OCI-LY1 (cell line): ENCODE data around the gene TEAD1.

Source experiments
- H2AFZ ChIP-seq: fragments of 200-600 bp; sonication (generic), shearing (Covaris generic); 2 replicates; pipeline ENCODE4 v1.6.0; 2014; ENCODE audit warnings: antibody characterized with exemption, mild to moderate bottlenecking, low read length
- H3F3A ChIP-seq: fragments of 200-600 bp; sonication (generic), shearing (Covaris generic); 2 replicates; pipeline ENCODE4 v1.6.0; 2014; ENCODE audit warnings: mild to moderate bottlenecking, antibody characterized with exemption, low read length, moderate library complexity; ENCODE audit not compliant: insufficient read depth
- H3K27ac ChIP-seq: fragments of 200-600 bp; sonication (generic); 2 replicates; pipeline ENCODE4 v1.5.1; 2014; ENCODE audit warnings: low read length, mixed run types, mild to moderate bottlenecking, low read depth; ENCODE audit not compliant: poor library complexity, severe bottlenecking
- H3K27me3 ChIP-seq: fragments of 200-600 bp; sonication (generic); 2 replicates; pipeline ENCODE4 v1.6.0; 2014; ENCODE audit warnings: antibody characterized with exemption, mild to moderate bottlenecking, low read length, moderate library complexity; ENCODE audit not compliant: insufficient read depth
- H3K36me3 ChIP-seq: fragments of 200-600 bp; sonication (generic); 2 replicates; pipeline ENCODE4 v1.6.1; 2014; ENCODE audit warnings: mild to moderate bottlenecking, antibody characterized with exemption, low read length, moderate library complexity, mixed read lengths; ENCODE audit not compliant: insufficient read depth
- H3K4me1 ChIP-seq: fragments of 200-600 bp; sonication (generic); 2 replicates; pipeline ENCODE4 v1.5.1; 2014; ENCODE audit warnings: mild to moderate bottlenecking, low read length, moderate library complexity; ENCODE audit not compliant: insufficient read depth, severe bottlenecking
- H3K4me2 ChIP-seq: fragments of 200-600 bp; sonication (generic), shearing (Covaris generic); 2 replicates; pipeline ENCODE4 v1.6.1; 2014; ENCODE audit warnings: low read length
- H3K4me3 ChIP-seq: fragments of 200-600 bp; sonication (generic); 2 replicates; pipeline ENCODE4 v1.5.1; 2014; ENCODE audit warnings: low read length, low read depth, mild to moderate bottlenecking, mixed read lengths; ENCODE audit not compliant: poor library complexity, severe bottlenecking
- H3K79me2 ChIP-seq: fragments of 200-600 bp; shearing (Covaris generic); 2 replicates; pipeline ENCODE4 v1.6.1; 2016; ENCODE audit warnings: mixed run types, low read length, mixed read lengths; ENCODE audit not compliant: insufficient read depth
- H3K9ac ChIP-seq: fragments of 200-600 bp; sonication (generic), shearing (Covaris generic); 2 replicates; pipeline ENCODE4 v1.6.1; 2014; ENCODE audit warnings: mild to moderate bottlenecking, low read length, mixed read lengths
- H3K9me2 ChIP-seq: fragments of 200-600 bp; sonication (generic), shearing (Covaris generic); 2 replicates; pipeline ENCODE4 v1.6.1; 2014; ENCODE audit warnings: low read depth, mild to moderate bottlenecking, low read length, mixed read lengths
- H3K9me3 ChIP-seq: fragments of 200-600 bp; shearing (Covaris generic); 2 replicates; pipeline ENCODE4 v1.6.1; 2014; ENCODE audit warnings: low read length, mixed read lengths
- H4K20me1 ChIP-seq: fragments of 200-600 bp; sonication (generic), shearing (Covaris generic); 2 replicates; pipeline ENCODE4 v1.6.0; 2016; ENCODE audit warnings: mild to moderate bottlenecking, low read length; ENCODE audit not compliant: insufficient read depth
- EZH2 ChIP-seq: fragments of 200-600 bp; sonication (generic), shearing (Covaris generic); IDR thresholded peaks from 2 replicates; pipeline ENCODE4 v1.8.0; 2017; ENCODE audit warnings: borderline replicate concordance, mixed run types, mild to moderate bottlenecking, antibody characterized with exemption, low read length, moderate library complexity, mixed read lengths
- TF ChIP-seq, protein P1 (sequence below): fragments of 200-600 bp; sonication (generic), shearing (Covaris generic); IDR thresholded peaks from 2 replicates; pipeline ENCODE4 v1.5.1; 2017; ENCODE audit warnings: mild to moderate bottlenecking, antibody characterized with exemption, low read length, moderate library complexity, mixed read lengths

The TEAD1 gene

DNA sequence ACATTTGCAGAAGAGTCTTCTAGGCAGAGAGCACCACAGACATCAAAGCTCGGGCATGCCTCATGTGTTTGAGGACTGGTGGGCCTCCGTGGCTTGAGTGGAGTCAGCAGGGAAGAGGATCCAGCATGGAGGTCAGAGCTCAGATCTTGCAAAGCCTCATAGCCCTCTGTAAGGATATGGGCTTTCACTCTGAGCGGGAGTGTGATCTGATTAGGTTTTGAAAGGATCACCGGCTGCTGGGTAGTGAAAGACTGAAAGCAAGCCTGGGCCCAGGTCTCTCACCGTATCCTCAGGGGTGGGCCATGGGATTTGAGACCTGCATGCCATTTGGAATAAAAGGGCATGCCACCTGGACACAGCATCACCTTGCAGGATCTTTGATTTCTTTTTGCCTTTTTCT is 112.7 kb downstream of the TEAD1 start:
- Histone ChIP-seq H3K4me1 (no peaks in the 10 kb centered on the region), H3K9ac (no peak overlapping the region), H3K27me3 (no peaks in the 10 kb centered on the region), H2AFZ (no peak overlapping the region), H3K27ac (no peak overlapping the region), H3K9me3 (no peaks in the 10 kb centered on the region), H3K36me3 (no peaks in the 10 kb centered on the region), H3K4me2 (no peak overlapping the region), H3K9me2 (no peaks in the 10 kb centered on the region), H3K79me2 (no peaks in the 10 kb centered on the region), H4K20me1 (no peaks in the 10 kb centered on the region), H3F3A (no peaks in the 10 kb centered on the region), H3K4me3 (no peak overlapping the region)
- no peak for TF ChIP-seq EZH2
- TF ChIP-seq, protein P1, sequence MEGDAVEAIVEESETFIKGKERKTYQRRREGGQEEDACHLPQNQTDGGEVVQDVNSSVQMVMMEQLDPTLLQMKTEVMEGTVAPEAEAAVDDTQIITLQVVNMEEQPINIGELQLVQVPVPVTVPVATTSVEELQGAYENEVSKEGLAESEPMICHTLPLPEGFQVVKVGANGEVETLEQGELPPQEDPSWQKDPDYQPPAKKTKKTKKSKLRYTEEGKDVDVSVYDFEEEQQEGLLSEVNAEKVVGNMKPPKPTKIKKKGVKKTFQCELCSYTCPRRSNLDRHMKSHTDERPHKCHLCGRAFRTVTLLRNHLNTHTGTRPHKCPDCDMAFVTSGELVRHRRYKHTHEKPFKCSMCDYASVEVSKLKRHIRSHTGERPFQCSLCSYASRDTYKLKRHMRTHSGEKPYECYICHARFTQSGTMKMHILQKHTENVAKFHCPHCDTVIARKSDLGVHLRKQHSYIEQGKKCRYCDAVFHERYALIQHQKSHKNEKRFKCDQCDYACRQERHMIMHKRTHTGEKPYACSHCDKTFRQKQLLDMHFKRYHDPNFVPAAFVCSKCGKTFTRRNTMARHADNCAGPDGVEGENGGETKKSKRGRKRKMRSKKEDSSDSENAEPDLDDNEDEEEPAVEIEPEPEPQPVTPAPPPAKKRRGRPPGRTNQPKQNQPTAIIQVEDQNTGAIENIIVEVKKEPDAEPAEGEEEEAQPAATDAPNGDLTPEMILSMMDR = no peak

DNA sequence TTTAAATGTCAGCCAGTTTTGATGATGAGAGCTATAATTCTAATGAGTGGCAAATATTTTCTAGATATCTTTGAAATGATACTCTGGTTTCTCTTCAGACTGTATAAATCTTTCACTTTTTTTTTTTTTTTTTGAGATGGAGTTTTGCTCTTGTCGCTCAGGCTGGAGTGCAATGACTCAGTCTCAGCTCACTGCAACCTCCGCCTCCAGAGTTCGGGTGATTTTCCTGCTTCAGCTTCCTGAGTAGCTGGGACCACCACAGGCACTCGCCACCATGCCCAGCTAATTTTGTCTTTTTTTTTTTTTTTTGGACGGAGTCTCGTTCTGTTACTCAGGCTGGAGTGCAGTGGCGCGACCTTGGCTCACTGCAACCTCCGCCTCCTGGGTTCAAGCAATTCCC is 113.6 kb downstream of the TEAD1 start:
- no peak overlapping the region for H3K9ac ChIP-seq
- no peak overlapping the region for H3K4me3 ChIP-seq
- H3K27ac ChIP-seq = no peak overlapping the region

DNA sequence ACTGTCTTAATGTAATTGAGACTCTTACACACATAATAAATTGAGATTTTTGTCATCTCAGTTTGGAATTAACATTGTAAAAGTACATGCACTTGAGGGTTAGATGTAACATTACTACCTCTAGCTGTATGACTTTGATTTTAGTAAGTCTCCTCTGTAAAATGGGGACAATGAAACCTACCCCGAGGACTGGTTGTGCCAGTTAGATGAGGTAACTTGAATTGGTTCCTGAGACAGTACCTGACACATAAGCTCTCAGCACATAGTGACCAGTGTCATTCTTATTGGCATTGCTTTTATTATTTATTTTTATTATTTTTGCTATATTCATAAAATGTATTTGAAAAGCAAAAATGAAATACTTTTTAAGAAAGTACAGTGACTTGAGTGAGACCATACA is 114.8 kb downstream of the TEAD1 start:
- H2AFZ ChIP-seq = no peak overlapping the region
- H3K79me2 ChIP-seq = no peaks in the 10 kb centered on the region
- H3F3A ChIP-seq = no peaks in the 10 kb centered on the region
- H3K36me3 ChIP-seq = no peaks in the 10 kb centered on the region
- H3K9me2 ChIP-seq = no peaks in the 10 kb centered on the region
- no peak overlapping the region for H3K27ac ChIP-seq
- H4K20me1 ChIP-seq = no peaks in the 10 kb centered on the region
- no peaks in the 10 kb centered on the region for H3K4me1 ChIP-seq
- no peak overlapping the region for H3K9ac ChIP-seq
- TF ChIP-seq EZH2 = no peak
- TF ChIP-seq, protein P1 = no peak
- H3K4me2 ChIP-seq = no peak overlapping the region
- no peaks in the 10 kb centered on the region for H3K27me3 ChIP-seq
- no peaks in the 10 kb centered on the region for H3K9me3 ChIP-seq
- no peak overlapping the region for H3K4me3 ChIP-seq

More for the DNA sequence above, 113.6 kb downstream of the TEAD1 start:
- H2AFZ ChIP-seq = no peak overlapping the region
- TF ChIP-seq EZH2 = no peak
- TF ChIP-seq, protein P1 = no peak
- no peak overlapping the region for H3K4me2 ChIP-seq
- H3F3A ChIP-seq = no peaks in the 10 kb centered on the region
- H3K27me3 ChIP-seq = no peaks in the 10 kb centered on the region
- H3K4me1 ChIP-seq = no peaks in the 10 kb centered on the region
- no peaks in the 10 kb centered on the region for H3K36me3 ChIP-seq
- H3K9me3 ChIP-seq = no peaks in the 10 kb centered on the region
- no peaks in the 10 kb centered on the region for H4K20me1 ChIP-seq
- no peaks in the 10 kb centered on the region for H3K79me2 ChIP-seq
- no peaks in the 10 kb centered on the region for H3K9me2 ChIP-seq
